Activated CD4-positive, alpha-beta T cell treated with anti-CD3 and anti-CD28 coated beads, Interleukin-10, Interleukin-2, amounts not matched to agents 100 ng/mL and 50 ng/mL, durations not matched to agents 16 hours and 8 hours (primary cell): ENCODE results near the gene ATP6V1G2.
A peak's percentile ranks its signal among the peaks of the same experiment; 100 is the strongest.

ENCODE experiments used
- DNase-seq: peaks from one replicate; pipeline ENCODE4 v3.0.0-alpha.2; 2020

ATP6V1G2 gene

DNA sequence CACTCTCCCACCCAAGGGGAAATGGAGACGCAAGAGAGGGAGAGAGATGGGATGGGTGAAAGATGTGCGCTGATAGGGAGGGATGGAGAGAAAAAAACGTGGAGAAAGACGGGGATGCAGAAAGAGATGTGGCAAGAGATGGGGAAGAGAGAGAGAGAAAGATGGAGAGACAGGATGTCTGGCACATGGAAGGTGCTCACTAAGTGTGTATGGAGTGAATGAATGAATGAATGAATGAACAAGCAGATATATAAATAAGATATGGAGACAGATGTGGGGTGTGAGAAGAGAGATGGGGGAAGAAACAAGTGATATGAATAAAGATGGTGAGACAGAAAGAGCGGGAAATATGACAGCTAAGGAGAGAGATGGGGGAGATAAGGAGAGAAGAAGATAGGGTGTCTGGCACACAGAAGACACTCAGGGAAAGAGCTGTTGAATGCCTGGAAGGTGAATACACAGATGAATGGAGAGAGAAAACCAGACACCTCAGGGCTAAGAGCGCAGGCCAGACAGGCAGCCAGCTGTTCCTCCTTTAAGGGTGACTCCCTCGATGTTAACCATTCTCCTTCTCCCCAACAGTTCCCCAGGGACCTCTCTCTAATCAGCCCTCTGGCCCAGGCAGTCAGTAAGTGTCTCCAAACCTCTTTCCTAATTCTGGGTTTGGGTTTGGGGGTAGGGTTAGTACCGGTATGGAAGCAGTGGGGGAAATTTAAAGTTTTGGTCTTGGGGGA, 29.7 kb upstream of the ATP6V1G2 start:
- DNase-seq: peak; percentile 36

DNA sequence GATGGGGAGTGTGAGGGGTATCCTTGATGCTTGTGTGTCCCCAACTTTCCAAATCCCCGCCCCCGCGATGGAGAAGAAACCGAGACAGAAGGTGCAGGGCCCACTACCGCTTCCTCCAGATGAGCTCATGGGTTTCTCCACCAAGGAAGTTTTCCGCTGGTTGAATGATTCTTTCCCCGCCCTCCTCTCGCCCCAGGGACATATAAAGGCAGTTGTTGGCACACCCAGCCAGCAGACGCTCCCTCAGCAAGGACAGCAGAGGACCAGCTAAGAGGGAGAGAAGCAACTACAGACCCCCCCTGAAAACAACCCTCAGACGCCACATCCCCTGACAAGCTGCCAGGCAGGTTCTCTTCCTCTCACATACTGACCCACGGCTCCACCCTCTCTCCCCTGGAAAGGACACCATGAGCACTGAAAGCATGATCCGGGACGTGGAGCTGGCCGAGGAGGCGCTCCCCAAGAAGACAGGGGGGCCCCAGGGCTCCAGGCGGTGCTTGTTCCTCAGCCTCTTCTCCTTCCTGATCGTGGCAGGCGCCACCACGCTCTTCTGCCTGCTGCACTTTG, 29.0 kb upstream of the ATP6V1G2 start, which contains the start of gene TNF:
TNF (plus strand) TSS at position 231 of the 567 bp plus-strand sequence; CDS start at position 408, 177 bp downstream.
- DNase-seq: peak; percentile 96

DNA sequence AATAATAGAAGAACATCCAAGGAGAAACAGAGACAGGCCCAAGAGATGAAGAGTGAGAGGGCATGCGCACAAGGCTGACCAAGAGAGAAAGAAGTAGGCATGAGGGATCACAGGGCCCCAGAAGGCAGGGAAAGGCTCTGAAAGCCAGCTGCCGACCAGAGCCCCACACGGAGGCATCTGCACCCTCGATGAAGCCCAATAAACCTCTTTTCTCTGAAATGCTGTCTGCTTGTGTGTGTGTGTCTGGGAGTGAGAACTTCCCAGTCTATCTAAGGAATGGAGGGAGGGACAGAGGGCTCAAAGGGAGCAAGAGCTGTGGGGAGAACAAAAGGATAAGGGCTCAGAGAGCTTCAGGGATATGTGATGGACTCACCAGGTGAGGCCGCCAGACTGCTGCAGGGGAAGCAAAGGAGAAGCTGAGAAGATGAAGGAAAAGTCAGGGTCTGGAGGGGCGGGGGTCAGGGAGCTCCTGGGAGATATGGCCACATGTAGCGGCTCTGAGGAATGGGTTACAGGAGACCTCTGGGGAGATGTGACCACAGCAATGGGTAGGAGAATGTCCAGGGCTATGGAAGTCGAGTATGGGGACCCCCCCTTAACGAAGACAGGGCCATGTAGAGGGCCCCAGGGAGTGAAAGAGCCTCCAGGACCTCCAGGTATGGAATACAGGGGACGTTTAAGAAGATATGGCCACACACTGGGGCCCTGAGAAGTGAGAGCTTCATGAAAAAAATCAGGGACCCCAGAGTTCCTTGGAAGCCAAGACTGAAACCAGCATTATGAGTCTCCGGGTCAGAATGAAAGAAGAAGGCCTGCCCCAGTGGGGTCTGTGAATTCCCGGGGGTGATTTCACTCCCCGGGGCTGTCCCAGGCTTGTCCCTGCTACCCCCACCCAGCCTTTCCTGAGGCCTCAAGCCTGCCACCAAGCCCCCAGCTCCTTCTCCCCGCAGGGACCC, 28.0 kb upstream of the ATP6V1G2 start:
- DNase-seq: peak; percentile 65

DNA sequence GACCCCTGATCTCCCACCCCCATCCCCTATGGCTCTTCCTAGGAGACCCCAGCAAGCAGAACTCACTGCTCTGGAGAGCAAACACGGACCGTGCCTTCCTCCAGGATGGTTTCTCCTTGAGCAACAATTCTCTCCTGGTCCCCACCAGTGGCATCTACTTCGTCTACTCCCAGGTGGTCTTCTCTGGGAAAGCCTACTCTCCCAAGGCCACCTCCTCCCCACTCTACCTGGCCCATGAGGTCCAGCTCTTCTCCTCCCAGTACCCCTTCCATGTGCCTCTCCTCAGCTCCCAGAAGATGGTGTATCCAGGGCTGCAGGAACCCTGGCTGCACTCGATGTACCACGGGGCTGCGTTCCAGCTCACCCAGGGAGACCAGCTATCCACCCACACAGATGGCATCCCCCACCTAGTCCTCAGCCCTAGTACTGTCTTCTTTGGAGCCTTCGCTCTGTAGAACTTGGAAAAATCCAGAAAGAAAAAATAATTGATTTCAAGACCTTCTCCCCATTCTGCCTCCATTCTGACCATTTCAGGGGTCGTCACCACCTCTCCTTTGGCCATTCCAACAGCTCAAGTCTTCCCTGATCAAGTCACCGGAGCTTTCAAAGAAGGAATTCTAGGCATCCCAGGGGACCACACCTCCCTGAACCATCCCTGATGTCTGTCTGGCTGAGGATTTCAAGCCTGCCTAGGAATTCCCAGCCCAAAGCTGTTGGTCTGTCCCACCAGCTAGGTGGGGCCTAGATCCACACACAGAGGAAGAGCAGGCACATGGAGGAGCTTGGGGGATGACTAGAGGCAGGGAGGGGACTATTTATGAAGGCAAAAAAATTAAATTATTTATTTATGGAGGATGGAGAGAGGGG, 27.1 kb upstream of the ATP6V1G2 start:
- DNase-seq: no peak

DNA sequence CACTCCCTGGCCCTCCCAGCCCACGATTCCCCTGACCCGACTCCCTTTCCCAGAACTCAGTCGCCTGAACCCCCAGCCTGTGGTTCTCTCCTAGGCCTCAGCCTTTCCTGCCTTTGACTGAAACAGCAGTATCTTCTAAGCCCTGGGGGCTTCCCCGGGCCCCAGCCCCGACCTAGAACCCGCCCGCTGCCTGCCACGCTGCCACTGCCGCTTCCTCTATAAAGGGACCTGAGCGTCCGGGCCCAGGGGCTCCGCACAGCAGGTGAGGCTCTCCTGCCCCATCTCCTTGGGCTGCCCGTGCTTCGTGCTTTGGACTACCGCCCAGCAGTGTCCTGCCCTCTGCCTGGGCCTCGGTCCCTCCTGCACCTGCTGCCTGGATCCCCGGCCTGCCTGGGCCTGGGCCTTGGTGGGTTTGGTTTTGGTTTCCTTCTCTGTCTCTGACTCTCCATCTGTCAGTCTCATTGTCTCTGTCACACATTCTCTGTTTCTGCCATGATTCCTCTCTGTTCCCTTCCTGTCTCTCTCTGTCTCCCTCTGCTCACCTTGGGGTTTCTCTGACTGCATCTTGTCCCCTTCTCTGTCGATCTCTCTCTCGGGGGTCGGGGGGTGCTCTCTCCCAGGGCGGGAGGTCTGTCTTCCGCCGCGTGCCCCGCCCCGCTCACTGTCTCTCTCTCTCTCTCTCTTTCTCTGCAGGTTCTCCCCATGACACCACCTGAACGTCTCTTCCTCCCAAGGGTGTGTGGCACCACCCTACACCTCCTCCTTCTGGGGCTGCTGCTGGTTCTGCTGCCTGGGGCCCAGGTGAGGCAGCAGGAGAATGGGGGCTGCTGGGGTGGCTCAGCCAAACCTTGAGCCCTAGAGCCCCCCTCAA, 25.9 kb upstream of the ATP6V1G2 start, which contains the start of gene LTA:
LTA (plus strand) TSS at position 249 of the 871 bp plus-strand sequence; CDS start at position 703, 454 bp downstream.
- peak; percentile 88 for DNase-seq

DNA sequence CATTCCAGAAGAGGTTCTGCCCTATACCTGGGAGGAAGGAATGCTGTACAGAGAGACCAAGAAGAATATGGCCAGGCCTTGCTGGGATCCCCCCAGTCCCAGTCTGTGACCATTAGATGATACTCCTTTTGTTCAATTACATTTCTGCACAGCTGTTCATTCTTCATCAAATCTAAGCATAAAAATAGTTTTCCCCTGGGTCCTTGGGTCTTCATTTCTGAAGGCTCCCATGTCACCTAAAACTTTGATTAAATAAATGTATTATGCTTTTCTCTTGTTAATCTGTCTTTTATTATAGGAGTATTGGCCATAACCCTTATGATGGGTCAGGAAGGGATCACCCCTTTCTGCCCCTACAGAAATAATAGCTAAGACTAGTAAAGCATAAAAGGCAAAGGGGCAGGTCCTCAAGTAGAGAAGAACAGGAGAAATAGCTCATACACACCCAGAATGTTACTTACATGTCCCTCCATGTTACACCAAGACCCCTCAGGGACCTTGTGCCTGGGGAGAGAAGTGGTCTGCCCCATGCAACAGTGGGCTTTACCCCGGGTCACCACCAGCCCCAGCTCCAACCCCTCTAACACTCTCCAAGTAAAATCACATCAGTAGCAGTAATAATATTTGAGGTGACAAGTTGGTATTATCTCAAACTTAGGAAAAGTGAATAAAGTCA, 23.6 kb upstream of the ATP6V1G2 start:
- DNase-seq: no peak

DNA sequence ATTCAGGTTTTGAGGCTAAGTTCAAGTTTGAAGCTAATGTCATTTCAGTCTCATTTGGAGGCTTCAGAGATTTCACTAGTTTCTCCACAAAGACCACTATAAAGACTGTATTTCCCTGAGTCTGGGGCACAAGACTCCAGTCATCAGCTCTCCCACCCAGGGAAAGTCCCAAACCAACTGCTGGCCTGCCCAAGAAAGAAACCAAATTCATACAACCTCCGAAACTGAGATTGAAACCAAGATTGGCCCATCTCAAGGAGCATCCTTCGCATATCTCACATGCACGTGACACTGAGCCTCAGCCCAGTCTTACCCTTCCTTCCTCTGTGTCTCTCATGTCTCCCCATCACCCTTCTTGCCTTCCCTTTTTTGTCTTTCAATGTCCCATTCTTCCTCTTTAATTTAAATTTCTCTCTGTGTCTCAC, 22.1 kb upstream of the ATP6V1G2 start:
- DNase-seq: peak; percentile 96

DNA sequence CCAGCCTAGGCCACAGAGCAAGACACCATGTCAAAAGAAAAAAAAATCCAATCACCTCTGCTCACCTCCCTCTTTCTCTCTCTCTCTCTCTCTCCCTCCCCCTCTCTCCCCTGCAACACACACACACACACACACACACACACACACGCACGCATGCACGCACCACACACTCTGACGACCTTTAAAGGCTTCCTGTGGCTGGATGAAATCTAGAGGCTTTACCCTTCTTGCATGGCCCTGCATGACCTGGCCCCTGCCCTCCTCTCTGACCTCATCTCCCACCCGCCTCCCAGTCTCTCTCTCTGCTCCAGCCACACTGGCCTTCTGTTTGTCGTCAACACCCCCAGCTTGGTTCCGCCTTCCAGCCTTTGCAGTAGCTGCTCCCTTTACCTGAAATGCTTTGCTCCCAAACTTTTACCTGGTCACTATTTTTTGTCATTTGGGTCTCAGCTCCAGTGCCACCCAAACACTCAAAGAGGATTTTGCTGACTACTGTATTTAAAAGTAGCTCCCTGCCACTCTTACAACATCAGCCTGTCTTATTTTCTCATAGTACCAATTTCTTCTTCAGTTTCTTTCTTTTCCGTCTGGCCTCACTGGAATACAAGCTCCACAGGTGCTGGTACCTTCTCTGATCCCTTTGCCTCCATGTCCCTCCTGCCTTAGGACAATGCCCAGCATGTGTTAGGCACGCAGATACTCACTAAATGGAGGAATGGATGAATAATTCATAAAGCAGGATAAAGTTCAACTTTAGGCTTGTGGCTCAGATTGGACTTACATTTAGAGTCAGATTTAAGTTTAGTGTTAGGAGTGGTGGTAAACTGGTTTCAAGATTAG, 21.3 kb upstream of the ATP6V1G2 start:
- DNase-seq: peak; percentile 47

DNA sequence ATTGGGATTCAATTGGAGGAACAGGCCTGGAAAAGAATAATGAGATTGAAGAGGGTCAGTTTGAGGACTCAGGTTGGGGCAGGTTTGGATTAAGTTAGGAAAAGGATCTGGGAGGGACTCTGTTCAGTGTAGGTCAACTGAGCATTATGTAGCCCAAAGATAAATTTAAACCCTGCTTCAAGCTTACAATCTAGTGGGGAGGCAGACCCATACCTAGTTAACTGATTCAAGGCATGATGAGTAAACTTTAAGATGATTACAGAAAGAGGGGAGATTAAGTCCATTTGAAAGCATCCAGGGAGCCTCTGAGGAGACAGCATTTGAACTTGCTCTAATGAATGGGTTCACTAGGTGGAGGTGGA, 14.3 kb upstream of the ATP6V1G2 start:
- DNase-seq: no peak

DNA sequence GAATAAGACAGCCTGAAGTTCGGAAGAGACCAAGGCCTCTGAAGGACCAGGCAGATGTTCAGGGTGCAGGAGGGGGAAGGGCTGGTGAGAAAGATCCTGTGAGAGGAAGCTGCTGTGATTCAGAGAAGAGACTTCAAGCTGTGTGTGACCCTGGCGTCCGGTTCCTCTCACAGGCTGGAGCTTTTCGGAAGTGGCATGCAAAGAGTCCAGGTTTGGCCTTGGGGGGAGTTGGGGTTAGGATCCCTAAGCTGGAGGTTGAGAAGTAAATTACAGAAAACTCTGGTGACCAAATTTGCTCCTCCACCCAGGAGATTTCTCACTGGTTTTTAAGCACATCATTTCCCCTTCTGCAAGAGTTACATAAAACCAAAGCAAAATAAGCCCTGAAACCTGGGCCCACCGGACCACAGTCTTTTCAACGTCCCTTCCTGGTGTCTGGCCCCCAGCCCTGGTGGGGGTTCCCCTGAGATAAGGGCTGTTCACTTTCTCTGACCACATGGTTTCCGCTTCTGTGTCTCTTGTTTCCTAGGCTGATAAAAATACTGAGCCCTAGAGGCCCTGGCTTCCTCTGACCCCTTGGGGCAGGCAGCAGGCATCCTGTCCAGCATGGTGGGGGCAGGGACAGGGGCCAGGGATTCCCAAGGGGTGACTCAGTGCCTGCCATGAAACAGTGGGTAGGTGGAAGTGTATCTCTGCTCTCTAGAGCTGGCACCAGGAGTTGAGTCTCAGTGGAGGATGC, 13.7 kb upstream of the ATP6V1G2 start:
- peak; percentile 89 for DNase-seq

DNA sequence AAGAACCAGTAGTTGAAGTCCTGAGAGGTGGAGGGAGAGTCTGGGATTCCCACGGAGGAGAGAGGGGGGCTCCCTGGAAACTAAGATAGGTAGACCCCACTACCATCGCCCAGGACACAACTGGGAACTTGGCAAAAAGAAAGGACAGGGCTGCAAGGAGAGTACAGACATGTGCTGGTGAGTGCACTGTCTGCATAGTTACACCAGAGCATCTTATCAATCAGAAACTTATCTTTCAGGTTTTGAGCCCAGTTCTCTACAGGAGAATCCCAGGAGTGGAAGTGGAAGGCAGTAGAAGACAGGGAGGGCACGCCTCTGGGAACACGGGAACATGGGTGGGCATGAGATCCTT, 13.2 kb upstream of the ATP6V1G2 start:
- DNase-seq: no peak

DNA sequence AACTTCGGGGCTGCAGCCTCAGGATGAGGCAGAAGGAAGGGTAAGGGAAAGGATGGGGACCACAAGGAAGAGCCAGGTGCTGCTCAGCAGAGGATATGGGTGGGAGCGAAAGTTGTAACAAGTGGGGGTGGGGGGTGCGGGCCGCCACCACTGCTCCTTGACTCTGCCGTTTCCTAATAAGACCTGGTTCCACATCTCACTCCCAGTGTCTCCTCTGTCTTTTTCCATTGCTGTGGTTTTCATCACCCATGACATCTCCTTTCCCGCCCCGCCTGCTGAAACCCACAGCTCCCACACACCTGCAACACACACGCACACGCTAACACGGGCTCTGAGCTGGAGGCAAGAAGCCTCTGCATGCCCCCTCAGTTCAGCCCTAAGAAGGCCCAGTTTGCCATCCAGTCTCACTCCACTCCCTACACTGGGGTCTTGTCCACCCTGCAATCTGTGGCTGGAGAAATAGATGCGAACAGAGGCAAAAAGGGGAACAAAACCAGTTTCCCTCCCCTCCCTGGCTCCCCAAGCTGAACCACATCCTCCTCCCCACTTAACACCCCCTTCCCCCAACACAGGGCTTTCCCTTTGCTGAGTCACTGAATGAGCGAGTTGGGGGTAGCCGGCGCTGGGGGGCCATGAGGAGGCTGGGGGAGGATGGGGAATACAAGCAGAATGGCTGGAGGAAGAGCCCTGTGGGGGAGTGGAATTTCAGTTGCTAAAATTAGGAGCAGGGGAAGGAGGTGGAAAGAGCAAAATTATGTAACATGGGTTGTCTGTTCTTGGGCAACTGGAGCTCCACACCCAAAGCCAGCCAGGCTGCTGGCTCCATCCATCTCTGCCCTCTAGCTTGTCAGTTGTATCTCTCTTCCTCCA, 12.5 kb upstream of the ATP6V1G2 start:
- peak; percentile 81 for DNase-seq

DNA sequence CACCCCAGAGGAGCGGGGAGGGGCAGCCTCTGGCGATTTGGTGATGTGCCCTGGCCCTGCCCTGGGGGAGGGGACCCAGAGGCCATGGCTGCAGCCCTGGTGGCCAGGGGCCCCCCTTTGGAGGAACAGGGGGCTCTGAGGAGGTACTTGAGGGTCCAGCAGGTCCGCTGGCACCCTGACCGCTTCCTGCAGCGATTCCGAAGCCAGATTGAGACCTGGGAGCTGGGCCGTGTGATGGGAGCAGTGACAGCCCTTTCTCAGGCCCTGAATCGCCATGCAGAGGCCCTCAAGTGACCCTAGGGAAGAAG, 11.9 kb upstream of the ATP6V1G2 start:
- no peak for DNase-seq

DNA sequence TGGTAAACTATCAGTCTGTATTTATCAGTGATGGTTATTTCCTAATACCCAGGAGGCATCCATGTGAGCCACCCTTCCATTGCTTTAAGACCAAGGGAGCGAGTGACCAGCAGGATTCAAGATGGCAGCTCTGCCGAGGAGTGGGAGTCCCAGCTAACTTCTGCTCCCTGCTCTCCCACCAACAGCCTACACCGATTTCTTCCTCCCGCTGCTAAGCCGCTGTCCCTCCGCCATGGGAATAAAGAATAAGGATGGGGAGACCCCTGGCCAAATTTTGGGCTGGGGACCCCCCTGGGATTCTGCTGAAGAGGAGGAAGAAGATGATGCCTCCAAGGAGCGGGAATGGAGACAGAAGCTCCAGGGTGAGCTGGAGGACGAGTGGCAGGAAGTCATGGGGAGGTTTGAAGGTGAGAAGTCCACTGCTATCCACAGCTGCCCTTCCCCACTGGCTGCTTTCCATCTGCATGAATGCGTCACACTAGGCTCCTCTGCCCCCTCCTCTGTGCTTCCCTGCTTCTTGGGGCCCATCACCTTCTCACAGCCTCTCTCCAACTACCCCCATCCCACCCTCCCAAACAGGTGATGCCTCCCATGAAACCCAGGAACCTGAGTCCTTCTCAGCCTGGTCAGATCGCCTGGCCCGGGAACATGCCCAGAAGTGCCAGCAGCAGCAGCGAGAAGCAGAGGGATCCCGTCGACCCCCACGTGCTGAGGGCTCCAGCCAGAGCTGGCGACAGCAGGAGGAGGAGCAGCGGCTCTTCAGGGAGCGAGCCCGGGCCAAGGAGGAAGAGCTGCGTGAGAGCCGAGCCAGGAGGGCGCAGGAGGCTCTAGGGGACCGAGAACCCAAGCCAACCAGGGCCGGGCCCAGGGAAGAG, 11.3 kb upstream of the ATP6V1G2 start:
- DNase-seq: no peak

DNA sequence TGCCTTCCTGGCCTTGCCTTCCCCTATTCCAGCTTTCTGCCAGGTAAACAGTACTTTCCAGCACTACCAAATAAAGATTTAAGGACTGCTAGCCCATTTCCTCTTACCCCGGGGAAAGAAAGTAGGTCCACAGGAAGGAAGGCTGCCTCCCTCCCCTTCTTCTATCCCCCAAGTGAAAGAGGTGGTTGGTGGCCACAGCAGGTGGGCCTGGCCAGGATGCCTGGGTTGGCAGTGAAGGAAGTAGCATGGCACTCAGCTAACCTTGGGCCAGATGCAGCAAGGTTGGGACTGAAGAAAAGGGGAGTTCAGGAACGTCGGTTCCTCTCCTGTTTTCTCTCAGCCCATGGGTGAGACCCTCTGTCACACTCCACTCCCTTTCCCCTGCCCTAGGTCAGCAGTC, 9.9 kb upstream of the ATP6V1G2 start:
- no peak for DNase-seq

DNA sequence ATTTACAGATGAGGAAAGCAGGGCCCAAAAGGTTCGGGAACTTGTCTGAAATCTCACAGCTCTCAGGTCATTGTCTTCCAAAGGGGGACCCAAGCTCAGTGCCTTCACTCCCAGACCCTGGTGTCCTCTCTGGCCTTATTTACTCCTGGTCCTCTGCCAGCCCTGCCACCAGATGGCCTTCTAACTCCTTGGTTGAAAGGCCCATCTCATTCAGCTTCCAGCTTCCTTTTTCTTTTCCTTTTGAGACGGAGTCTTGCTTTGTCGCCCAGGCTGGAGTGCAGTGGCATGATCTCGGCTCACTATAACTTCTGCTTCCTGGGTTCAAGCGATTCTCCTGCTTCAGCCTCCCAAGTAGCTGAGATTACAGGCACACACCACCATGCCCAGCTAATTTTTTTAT, 5.0 kb upstream of the ATP6V1G2 start:
- DNase-seq: peak; percentile 85

DNA sequence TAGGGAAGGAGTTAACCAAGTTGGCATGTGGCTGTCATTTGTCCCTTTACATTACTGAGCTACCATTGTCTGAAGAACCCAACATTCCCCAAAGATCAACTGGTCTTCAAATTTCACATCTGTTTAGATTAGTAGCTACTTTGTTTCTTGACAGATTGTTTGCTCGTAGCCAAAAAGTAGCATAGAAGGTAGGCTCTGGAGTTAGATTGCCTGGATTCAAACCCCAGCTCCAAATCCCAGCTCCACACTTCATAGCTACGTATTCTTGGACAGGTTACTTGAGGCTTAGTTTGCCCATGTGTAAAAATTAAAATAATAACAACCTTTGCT, 2.1 kb upstream of the ATP6V1G2 start:
- DNase-seq: no peak
